ENCODE data around the gene ZNF70. TPM values are rescaled to one million over a fixed set of nuclear protein-coding genes. Genes with fewer than 3 reads are reported as not detected.

ZNF70 gene
- total and polyA plus RNA-seq, 3 experiments from 2014 or later: 0.35 to 3.7 (median 3.4) TPM

- POLR2A ChIA-PET: interaction anchor here (0.6 kb wide), 2 partner anchors 193 to 288 kb away, joined by 3 to 4 read pairs; no protein-coding TSS in a partner anchor
Measured at GRCh38 chr22:23718371-23719165, 32.3 kb downstream of the ZNF70 start.

GRCh38 chr22:23716811-23717801 lies 33.8 kb downstream of the ZNF70 start:
- DNase-seq: peak; percentile 72 to 88 (median 80)
- POLR2A ChIA-PET: interaction anchor here (0.6 to 1.2 kb wide), 4 partner anchors 20 to 70 kb away, joined by 3 to 13 read pairs (median 4); partner anchors contain the start of gene ZNF70
- H3K4me3 ChIP-seq (ENCODE audit: low read length): peak overlapping the region; percentile 74
- no peaks in the 10 kb centered on the region for H3K27me3 ChIP-seq (ENCODE audit: insufficient read depth, low read length, poor library complexity, severe bottlenecking)
- H3K4me1 ChIP-seq (ENCODE audit: insufficient read depth, low read length): peaks cover 16% of the 10 kb centered on the region
- Mint-ChIP-seq H3K27me3 (peaks cover 0 to under 1% of the 10 kb centered on the region in 2 donors), H3K27ac (peak overlapping the region in 7 of 8 donors; percentile 70 to 92 (median 90)), H3K4me1 (peaks cover 13 to 37% (median 22%) of the 10 kb centered on the region in 3 donors), H3K9me3 (no peaks in the 10 kb centered on the region), H3K4me3 (peak overlapping the region; percentile 66 to 91 (median 84)), H3K36me3 (peaks cover 0 to 24% (median 3%) of the 10 kb centered on the region in 3 donors)
- no peaks in the 10 kb centered on the region for H3K36me3 ChIP-seq (ENCODE audit: insufficient read depth, low read length)
- H3K27ac ChIP-seq (ENCODE audit: low read depth, low read length): peak overlapping the region; percentile 72
- CTCF ChIA-PET: interaction anchor here (0.8 to 1.5 kb wide), 6 partner anchors 17 to 140 kb away, joined by 3 read pairs; partner anchors contain the start of gene SLC2A11
- no peaks in the 10 kb centered on the region for H3K9me3 ChIP-seq (ENCODE audit: low read length)

More at GRCh38 chr22:23718371-23719165, 32.3 kb downstream of the ZNF70 start:
- Mint-ChIP-seq H3K4me3 (peak overlapping the region; percentile 26 to 80 (median 48)), H3K27ac (peak overlapping the region in 3 of 8 donors; percentile 27 to 70 (median 60)), H3K27me3 (peaks cover 3 to 6% of the 10 kb centered on the region in 2 donors), H3K4me1 (peaks cover 13 to 33% (median 22%) of the 10 kb centered on the region in 3 donors), H3K9me3 (no peaks in the 10 kb centered on the region), H3K36me3 (peaks cover 0 to 13% (median 0%) of the 10 kb centered on the region in 3 donors)
- no peak overlapping the region for H3K4me3 ChIP-seq (ENCODE audit: low read length)
- no peak for DNase-seq
- no peaks in the 10 kb centered on the region for H3K36me3 ChIP-seq (ENCODE audit: insufficient read depth, low read length)
- no peak overlapping the region for H3K27ac ChIP-seq (ENCODE audit: low read depth, low read length)
- CTCF ChIA-PET: interaction anchor here (0.6 to 0.7 kb wide), 2 partner anchors 44 to 187 kb away, joined by 3 read pairs; partner anchors contain the start of gene C22orf15
- H3K9me3 ChIP-seq (ENCODE audit: low read length): no peaks in the 10 kb centered on the region
- H3K27me3 ChIP-seq (ENCODE audit: insufficient read depth, low read length, poor library complexity, severe bottlenecking): no peaks in the 10 kb centered on the region
- peaks cover 16% of the 10 kb centered on the region for H3K4me1 ChIP-seq (ENCODE audit: insufficient read depth, low read length)

GRCh38 chr22:23715806-23716375 lies 35.0 kb downstream of the ZNF70 start:
- Mint-ChIP-seq H3K27ac (peak overlapping the region in 7 of 8 donors; percentile 15 to 92 (median 63)), H3K4me1 (peaks cover 16 to 41% (median 28%) of the 10 kb centered on the region in 3 donors), H3K4me3 (peak overlapping the region in 6 of 7 donors; percentile 75 to 91 (median 84)), H3K9me3 (no peaks in the 10 kb centered on the region), H3K36me3 (peaks cover 0 to 36% (median 5%) of the 10 kb centered on the region in 3 donors), H3K27me3 (no peaks in the 10 kb centered on the region)
- no peak overlapping the region for H3K27ac ChIP-seq (ENCODE audit: low read depth, low read length)
- H3K36me3 ChIP-seq (ENCODE audit: insufficient read depth, low read length): peaks cover 3% of the 10 kb centered on the region
- peaks cover 16% of the 10 kb centered on the region for H3K4me1 ChIP-seq (ENCODE audit: insufficient read depth, low read length)
- no peaks in the 10 kb centered on the region for H3K27me3 ChIP-seq (ENCODE audit: insufficient read depth, low read length, poor library complexity, severe bottlenecking)
- DNase-seq: no peak
- peak overlapping the region; percentile 74 for H3K4me3 ChIP-seq (ENCODE audit: low read length)
- no peaks in the 10 kb centered on the region for H3K9me3 ChIP-seq (ENCODE audit: low read length)
- CTCF ChIA-PET: interaction anchor here (1.0 to 1.5 kb wide), 2 partner anchors 16 to 142 kb away, joined by 3 read pairs; partner anchors contain the start of gene SLC2A11
- POLR2A ChIA-PET: interaction anchor here (1.1 kb wide), 1 partner anchor 17 kb away, joined by 3 read pairs; no protein-coding TSS in a partner anchor

GRCh38 chr22:23714596-23715578 lies 36.0 kb downstream of the ZNF70 start:
- Histone ChIP-seq H3K27me3 (ENCODE audit: insufficient read depth, low read length, poor library complexity, severe bottlenecking) (no peaks in the 10 kb centered on the region), H3K36me3 (ENCODE audit: insufficient read depth, low read length) (peaks cover 3% of the 10 kb centered on the region), H3K4me1 (ENCODE audit: insufficient read depth, low read length) (peaks cover 16% of the 10 kb centered on the region), H3K9me3 (ENCODE audit: low read length) (no peaks in the 10 kb centered on the region), H3K27ac (ENCODE audit: low read depth, low read length) (no peak overlapping the region), H3K4me3 (ENCODE audit: low read length) (no peak overlapping the region)
- H3K9me3 Mint-ChIP-seq: no peaks in the 10 kb centered on the region
- no peak for DNase-seq
- POLR2A ChIA-PET: interaction anchor here (1.1 kb wide), 1 partner anchor 16 kb away, joined by 3 read pairs; no protein-coding TSS in a partner anchor
- H3K36me3 Mint-ChIP-seq: peaks cover 0 to 46% (median 6%) of the 10 kb centered on the region in 3 donors
- peak overlapping the region in 7 of 8 donors; percentile 17 to 83 (median 68) for H3K27ac Mint-ChIP-seq
- peaks cover 20 to 48% (median 38%) of the 10 kb centered on the region in 3 donors for H3K4me1 Mint-ChIP-seq
- H3K4me3 Mint-ChIP-seq: peak overlapping the region; percentile 47 to 91 (median 84)
- CTCF ChIA-PET: no interaction called here
- H3K27me3 Mint-ChIP-seq: no peaks in the 10 kb centered on the region

- H3K4me3 ChIP-seq (ENCODE audit: low read length): no peak overlapping the region
- no peak for DNase-seq
- peaks cover 16% of the 10 kb centered on the region for H3K4me1 ChIP-seq (ENCODE audit: insufficient read depth, low read length)
- CTCF ChIA-PET: interaction anchor here (2.0 kb wide), 1 partner anchor 136 kb away, joined by 6 read pairs; no protein-coding TSS in a partner anchor
- H3K36me3 ChIP-seq (ENCODE audit: insufficient read depth, low read length): peaks cover 11% of the 10 kb centered on the region
- no peaks in the 10 kb centered on the region for H3K9me3 ChIP-seq (ENCODE audit: low read length)
- H3K27me3 Mint-ChIP-seq: no peaks in the 10 kb centered on the region
- no peak overlapping the region for H3K27ac ChIP-seq (ENCODE audit: low read depth, low read length)
- H3K27me3 ChIP-seq (ENCODE audit: insufficient read depth, low read length, poor library complexity, severe bottlenecking): no peaks in the 10 kb centered on the region
- no peaks in the 10 kb centered on the region for H3K9me3 Mint-ChIP-seq
- POLR2A ChIA-PET: no interaction called here
- H3K4me1 Mint-ChIP-seq: peaks cover 23 to 52% (median 46%) of the 10 kb centered on the region in 3 donors
- peaks cover 3 to 56% (median 16%) of the 10 kb centered on the region in 3 donors for H3K36me3 Mint-ChIP-seq
- H3K4me3 Mint-ChIP-seq: peak overlapping the region; percentile 14 to 82 (median 47)
- H3K27ac Mint-ChIP-seq: peak overlapping the region; percentile 9 to 79 (median 63)
Measured at GRCh38 chr22:23713696-23714595, 37.0 kb downstream of the ZNF70 start.

GRCh38 chr22:23712256-23712655 lies 38.7 kb downstream of the ZNF70 start:
- Mint-ChIP-seq H3K4me1 (peaks cover 25 to 58% (median 56%) of the 10 kb centered on the region in 3 donors), H3K27me3 (no peaks in the 10 kb centered on the region), H3K9me3 (no peaks in the 10 kb centered on the region), H3K4me3 (no peak overlapping the region), H3K36me3 (peaks cover 9 to 71% (median 27%) of the 10 kb centered on the region in 3 donors), H3K27ac (no peak overlapping the region)
- H3K27me3 ChIP-seq (ENCODE audit: insufficient read depth, low read length, poor library complexity, severe bottlenecking): no peaks in the 10 kb centered on the region
- ChIA-PET CTCF (interaction anchor here (2.0 kb wide), 1 partner anchor 138 kb away, joined by 6 read pairs; no protein-coding TSS in a partner anchor), POLR2A (no interaction called here)
- H3K4me3 ChIP-seq (ENCODE audit: low read length): no peak overlapping the region
- DNase-seq: no peak
- H3K36me3 ChIP-seq (ENCODE audit: insufficient read depth, low read length): peaks cover 18% of the 10 kb centered on the region
- no peak overlapping the region for H3K27ac ChIP-seq (ENCODE audit: low read depth, low read length)
- H3K9me3 ChIP-seq (ENCODE audit: low read length): no peaks in the 10 kb centered on the region
- peaks cover 13% of the 10 kb centered on the region for H3K4me1 ChIP-seq (ENCODE audit: insufficient read depth, low read length)

Measured in CD8-positive, alpha-beta memory T cell (primary cell).